ENCODE measurements around the gene TSPAN17. TPM values are rescaled to one million over a fixed set of nuclear protein-coding genes. Genes with fewer than 3 reads are reported as not detected.

Gene TSPAN17
- total and polyA plus RNA-seq, 12 donors = 25.8 to 106 (median 52.8) TPM

DNA sequence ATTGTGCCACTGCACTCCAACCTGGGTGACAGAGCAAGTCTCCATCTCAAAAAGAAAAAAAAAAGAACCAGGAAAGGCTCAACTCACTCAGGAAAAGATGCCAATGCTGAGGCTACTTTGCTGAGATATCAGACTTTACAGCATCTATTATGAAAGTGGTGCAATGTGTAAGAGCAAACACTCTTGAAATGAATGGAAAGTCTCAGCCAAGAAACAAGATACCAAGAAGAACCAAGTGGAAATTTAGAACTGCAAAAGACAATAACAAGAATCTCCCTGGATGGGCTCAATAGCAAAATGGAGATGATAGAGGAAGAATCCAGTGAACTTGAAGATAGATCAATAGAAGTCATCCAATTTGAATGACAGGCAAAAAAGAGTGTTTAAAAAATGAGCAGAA lies 37.7 kb downstream of the TSPAN17 start:
- no peak overlapping the region for H3K4me3 ChIP-seq
- no peak overlapping the region for H3K27ac ChIP-seq
- H3K4me1 ChIP-seq (replicated peaks in 1 of 2) = no peaks in the 10 kb centered on the region
- intact Hi-C loops (cut with DNase I) = no loop called here
- peaks cover 5% of the 10 kb centered on the region for H3K27me3 ChIP-seq
- TF ChIP-seq, protein P1, sequence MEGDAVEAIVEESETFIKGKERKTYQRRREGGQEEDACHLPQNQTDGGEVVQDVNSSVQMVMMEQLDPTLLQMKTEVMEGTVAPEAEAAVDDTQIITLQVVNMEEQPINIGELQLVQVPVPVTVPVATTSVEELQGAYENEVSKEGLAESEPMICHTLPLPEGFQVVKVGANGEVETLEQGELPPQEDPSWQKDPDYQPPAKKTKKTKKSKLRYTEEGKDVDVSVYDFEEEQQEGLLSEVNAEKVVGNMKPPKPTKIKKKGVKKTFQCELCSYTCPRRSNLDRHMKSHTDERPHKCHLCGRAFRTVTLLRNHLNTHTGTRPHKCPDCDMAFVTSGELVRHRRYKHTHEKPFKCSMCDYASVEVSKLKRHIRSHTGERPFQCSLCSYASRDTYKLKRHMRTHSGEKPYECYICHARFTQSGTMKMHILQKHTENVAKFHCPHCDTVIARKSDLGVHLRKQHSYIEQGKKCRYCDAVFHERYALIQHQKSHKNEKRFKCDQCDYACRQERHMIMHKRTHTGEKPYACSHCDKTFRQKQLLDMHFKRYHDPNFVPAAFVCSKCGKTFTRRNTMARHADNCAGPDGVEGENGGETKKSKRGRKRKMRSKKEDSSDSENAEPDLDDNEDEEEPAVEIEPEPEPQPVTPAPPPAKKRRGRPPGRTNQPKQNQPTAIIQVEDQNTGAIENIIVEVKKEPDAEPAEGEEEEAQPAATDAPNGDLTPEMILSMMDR (IDR thresholded peaks at IDR 0.05) = no peak
- no peaks in the 10 kb centered on the region for H3K36me3 ChIP-seq (replicated peaks in 1 of 2)
- no peak for DNase-seq
- no peaks in the 10 kb centered on the region for H3K9me3 ChIP-seq (replicated peaks in 1 of 3)

DNA sequence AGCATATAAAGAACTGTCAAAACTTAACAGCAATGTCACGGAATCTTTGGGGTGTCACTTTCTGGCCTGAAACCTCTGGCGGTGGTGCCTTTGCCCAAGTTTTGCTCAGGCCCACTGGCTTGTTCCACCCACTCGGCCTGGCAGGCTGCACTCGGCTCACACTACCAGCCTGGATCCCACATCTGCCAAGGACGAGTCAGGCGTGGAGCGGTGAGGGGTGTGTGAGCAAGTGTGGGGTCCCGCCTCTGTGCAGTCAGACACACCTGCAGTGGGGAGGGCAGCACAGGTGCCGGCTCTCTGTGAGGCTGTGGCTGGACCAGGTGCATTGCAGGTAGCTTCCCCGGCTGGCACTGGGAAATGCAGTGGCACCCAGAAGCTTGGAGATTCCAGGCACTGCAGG lies 40.0 kb downstream of the TSPAN17 start:
- no peaks in the 10 kb centered on the region for H3K9me3 ChIP-seq (replicated peaks in 1 of 3)
- intact Hi-C loops (cut with DNase I) = no loop called here
- no peak for TF ChIP-seq POLR2A (IDR thresholded peaks at IDR 0.05)
- TF ChIP-seq, protein P1 (IDR thresholded peaks at IDR 0.05) = no peak
- peaks cover 5% of the 10 kb centered on the region for H3K27me3 ChIP-seq
- no peaks in the 10 kb centered on the region for H3K4me1 ChIP-seq (replicated peaks in 1 of 2)
- no peak overlapping the region for H3K4me3 ChIP-seq
- DNase-seq = no peak
- H3K36me3 ChIP-seq (replicated peaks in 1 of 2) = no peaks in the 10 kb centered on the region
- H3K27ac ChIP-seq = no peak overlapping the region
- 78 to 93% (median 88%) methylated on average over 9 to 10 of the region's 10 CpGs for WGBS, 4 donors

DNA sequence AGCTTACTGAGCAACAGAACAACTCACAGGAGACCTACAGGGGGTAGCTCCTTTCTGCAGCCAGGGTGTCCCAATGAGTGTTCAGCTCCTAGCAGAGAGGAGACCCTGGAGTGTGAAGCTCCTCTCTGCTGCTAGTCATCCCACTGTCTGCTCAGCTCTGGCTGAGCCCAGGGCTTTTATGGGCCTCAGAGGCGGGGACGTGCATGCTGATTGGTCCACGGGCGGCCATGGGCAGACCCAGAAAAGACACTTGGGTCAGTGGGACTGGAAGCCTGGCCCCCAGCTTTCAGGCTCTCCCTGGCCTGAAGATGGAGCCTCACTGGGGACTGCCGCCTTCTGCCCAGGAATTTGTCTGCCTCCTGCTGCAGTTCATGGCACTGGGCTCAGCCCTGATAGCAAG lies 40.6 kb downstream of the TSPAN17 start:
- TF ChIP-seq POLR2A (IDR thresholded peaks at IDR 0.05) = no peak
- TF ChIP-seq, protein P1 (IDR thresholded peaks at IDR 0.05) = no peak
- Histone ChIP-seq H3K27ac (no peak overlapping the region), H3K4me3 (no peak overlapping the region), H3K4me1 (replicated peaks in 1 of 2) (no peaks in the 10 kb centered on the region), H3K9me3 (replicated peaks in 1 of 3) (no peaks in the 10 kb centered on the region), H3K27me3 (peaks cover 8% of the 10 kb centered on the region), H3K36me3 (replicated peaks in 1 of 2) (no peaks in the 10 kb centered on the region)
- intact Hi-C loops (cut with DNase I) = no loop called here
- no peak for DNase-seq
- WGBS, 4 donors = 86 to 92% methylated on average over 5 of the region's 5 CpGs; no CpG with 5 or more reads in 2 of the 4 donors

DNA sequence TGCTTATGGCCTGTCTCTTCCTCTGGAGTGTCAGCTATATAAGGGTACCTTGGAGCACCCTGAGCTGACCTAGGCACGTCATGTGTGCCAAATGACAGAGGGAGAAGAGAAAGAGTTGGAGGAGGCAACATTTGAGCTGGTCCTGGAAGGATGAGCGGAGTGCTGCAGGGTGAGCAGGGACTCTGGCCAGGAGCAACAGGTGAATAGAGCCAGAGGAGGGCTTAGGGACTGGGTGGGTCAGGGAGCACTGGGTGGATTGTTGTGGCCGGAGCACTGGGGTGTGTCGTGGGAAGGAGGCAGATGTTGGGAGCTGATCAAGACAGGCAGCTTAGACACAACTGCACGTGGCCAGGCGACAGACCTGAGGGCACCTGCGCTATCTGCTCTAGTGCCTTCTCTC lies 43.6 kb downstream of the TSPAN17 start:
- TF ChIP-seq POLR2A (IDR thresholded peaks at IDR 0.05) = no peak
- TF ChIP-seq, protein P1 (IDR thresholded peaks at IDR 0.05) = no peak
- WGBS, 4 donors = 86 to 93% (median 90%) methylated on average over 7 of the region's 7 CpGs
- intact Hi-C loops (cut with DNase I) = no loop called here
- Histone ChIP-seq H3K9me3 (replicated peaks in 1 of 3) (no peaks in the 10 kb centered on the region), H3K4me1 (replicated peaks in 1 of 2) (no peaks in the 10 kb centered on the region), H3K27me3 (peaks cover 12% of the 10 kb centered on the region), H3K27ac (no peak overlapping the region), H3K4me3 (no peak overlapping the region), H3K36me3 (replicated peaks in 1 of 2) (no peaks in the 10 kb centered on the region)
- DNase-seq = no peak
